ENCODE data around the gene CAMK2B.

CAMK2B gene

DNA sequence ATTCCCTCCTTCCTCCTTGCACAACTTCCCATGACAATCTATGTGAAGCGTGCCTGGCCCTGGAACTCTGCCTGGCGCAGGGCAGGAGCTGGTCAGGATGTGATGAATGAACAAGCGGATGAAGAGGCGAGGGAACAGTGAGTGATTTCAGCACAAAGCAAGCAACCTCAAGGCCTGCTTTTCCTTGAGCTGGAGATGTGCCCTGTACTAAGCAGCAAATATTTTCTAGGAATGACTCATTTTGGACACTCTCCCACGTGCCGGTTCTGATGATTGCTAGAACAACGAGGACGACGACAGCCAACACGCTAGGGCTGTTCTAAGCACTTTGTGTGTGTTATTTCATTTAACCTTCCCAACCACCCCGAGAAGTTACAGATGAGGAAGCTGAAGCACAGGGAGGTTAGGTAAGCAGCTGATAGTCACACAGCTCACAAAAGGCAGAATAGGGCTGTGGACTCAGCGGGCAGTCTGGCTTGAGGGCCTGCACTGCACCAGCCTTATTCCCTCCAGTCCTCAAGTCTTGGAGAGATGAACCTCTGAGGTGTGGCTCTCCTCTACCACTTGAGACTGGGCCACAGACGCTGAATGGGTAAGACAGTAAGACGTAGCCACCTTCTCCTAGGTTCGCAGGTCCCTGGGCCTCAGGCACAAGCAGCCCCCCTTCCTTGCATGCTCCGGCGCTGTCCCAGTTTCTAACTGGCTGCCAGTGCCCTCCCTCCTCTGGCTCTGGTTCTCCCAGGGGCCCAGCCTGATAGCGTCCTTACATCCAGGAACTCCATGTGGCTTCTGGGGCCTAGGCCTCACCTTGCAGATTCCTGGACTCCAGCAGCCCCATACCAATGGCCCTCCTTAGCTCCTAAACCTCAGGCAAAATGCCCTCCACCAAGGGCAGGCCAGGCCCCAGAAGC lies 65.6 kb downstream of the CAMK2B start:
- TF ChIP-seq TEAD4 (IDR thresholded peaks at IDR 0.05): no peak
- TF ChIP-seq ZBTB7A (IDR thresholded peaks at IDR 0.05; ENCODE audit: low read depth): no peak
- no peak for TF ChIP-seq CREB1 (IDR thresholded peaks at IDR 0.05; ENCODE audit: low read depth)
- TF ChIP-seq TCF12 (IDR thresholded peaks at IDR 0.05; ENCODE audit: low read depth): no peak
- no peak for TF ChIP-seq NFIC (IDR thresholded peaks at IDR 0.05)
- no peak for TF ChIP-seq TAF1 (IDR thresholded peaks at IDR 0.05; ENCODE audit: low read depth)
- TF ChIP-seq EP300 (IDR thresholded peaks at IDR 0.05; ENCODE audit: borderline replicate concordance): no peak
- TF ChIP-seq YY1 (IDR thresholded peaks at IDR 0.05; ENCODE audit: low read depth): no peak
- no peak for TF ChIP-seq REST (IDR thresholded peaks at IDR 0.05; ENCODE audit: low read depth)
- no peak for TF ChIP-seq FOXM1 (IDR thresholded peaks at IDR 0.05; ENCODE audit: borderline replicate concordance, low read depth)

DNA sequence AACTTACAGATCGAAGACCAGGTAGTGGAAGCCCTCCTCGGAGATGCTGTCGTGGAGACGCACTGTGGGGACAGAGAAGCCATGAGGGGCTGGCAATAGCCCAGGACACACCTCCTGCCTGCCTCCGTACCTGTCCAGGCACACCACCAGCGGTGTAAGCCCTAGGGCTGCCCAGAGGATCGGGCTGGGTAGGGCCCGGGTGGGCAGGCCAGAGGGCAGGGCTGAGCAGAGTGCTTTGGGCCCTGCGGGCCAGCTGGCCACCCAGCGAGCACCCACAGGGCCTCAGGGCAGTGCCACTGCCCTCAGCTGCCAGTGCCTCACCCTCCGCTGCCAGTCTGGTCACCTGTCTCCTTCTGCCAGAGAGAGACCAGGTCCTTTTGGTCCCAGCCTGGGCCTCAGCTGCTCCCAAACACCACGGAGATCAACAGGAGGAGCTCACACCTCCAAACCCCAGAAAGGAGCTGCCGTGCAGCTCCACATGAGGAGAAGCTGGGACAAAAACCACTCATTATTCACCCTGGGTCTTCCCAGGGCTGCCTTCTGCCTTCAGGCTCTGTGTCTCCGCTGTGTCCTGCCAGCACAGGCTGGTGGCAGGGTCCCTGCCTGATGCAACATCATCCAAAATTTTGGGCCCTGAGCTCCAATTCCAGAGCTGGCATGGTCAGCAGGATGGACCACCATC lies 66.4 kb downstream of the CAMK2B start:
- TF ChIP-seq CEBPB (IDR thresholded peaks at IDR 0.05): no peak

DNA sequence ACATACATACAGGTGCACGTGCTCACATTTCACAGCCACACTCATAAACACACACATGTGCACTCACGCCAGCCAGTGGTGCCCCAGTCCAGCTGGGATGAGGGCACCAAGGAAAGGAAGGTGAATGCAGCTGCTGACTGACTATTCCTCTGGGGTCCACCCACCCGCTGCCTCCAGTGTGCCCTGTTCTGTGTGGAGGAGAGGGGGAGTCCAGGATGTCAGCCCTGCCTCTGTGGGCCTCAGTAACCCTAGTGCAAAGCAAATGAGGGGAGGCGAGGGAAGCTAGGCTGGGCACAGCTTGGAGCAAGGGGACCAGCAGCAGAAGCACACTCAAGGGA lies 67.0 kb downstream of the CAMK2B start:
- TF ChIP-seq RAD21 (IDR thresholded peaks at IDR 0.05; ENCODE audit: low read depth) (no peak), REST (IDR thresholded peaks at IDR 0.05; ENCODE audit: low read depth) (no peak), ZBTB7A (IDR thresholded peaks at IDR 0.05; ENCODE audit: low read depth) (no peak), EP300 (IDR thresholded peaks at IDR 0.05; ENCODE audit: borderline replicate concordance) (no peak), TEAD4 (IDR thresholded peaks at IDR 0.05) (no peak), EGR1 (IDR thresholded peaks at IDR 0.05) (no peak), CEBPB (IDR thresholded peaks at IDR 0.05) (no peak), YY1 (IDR thresholded peaks at IDR 0.05; ENCODE audit: low read depth) (no peak), CREB1 (IDR thresholded peaks at IDR 0.05; ENCODE audit: low read depth) (no peak), TAF1 (IDR thresholded peaks at IDR 0.05; ENCODE audit: low read depth) (no peak), NFIC (IDR thresholded peaks at IDR 0.05) (no peak), TCF12 (IDR thresholded peaks at IDR 0.05; ENCODE audit: low read depth) (no peak), MAX (IDR thresholded peaks at IDR 0.05) (no peak), FOXM1 (IDR thresholded peaks at IDR 0.05; ENCODE audit: borderline replicate concordance, low read depth) (no peak)
- TF ChIP-seq, protein P1, sequence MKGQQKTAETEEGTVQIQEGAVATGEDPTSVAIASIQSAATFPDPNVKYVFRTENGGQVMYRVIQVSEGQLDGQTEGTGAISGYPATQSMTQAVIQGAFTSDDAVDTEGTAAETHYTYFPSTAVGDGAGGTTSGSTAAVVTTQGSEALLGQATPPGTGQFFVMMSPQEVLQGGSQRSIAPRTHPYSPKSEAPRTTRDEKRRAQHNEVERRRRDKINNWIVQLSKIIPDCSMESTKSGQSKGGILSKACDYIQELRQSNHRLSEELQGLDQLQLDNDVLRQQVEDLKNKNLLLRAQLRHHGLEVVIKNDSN (IDR thresholded peaks at IDR 0.05): no peak

DNA sequence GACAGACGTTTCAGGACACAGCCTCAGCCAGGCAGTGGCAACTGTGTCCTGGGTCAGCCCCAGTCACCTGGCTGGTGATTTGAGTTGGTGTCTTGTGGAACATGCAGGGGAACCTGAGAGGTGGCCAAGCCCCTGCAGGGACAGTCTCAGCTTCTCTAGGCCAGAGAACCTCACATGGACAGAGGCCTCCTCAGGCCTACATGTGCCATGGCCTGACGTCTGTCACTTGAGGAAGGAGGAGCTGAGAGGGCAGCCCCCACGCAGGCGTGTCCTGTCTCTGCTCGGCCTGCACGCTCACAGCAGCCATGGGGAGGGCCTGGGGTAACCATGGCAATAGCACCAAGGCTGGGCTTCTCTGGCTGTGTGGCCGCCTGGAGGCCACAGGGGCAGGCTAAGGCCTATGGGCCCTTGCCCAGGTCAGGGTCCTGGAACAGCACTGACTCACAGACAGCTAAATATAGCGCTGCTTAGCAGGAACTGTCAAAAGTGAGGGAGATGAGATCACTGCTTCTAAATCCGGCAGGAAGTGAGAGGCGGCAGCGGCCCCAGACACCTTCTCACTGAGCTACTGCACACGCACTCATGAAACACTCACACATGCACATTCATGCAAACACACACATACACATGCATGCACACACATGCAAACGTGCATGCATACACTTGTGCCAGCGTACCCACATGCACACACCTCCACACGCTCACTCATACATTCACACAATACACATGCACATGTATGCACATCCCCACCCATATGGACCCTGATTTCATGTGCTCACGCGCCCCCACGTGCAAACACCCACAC lies 67.6 kb downstream of the CAMK2B start:
- TF ChIP-seq EP300 (IDR thresholded peaks at IDR 0.05; ENCODE audit: borderline replicate concordance) (no peak), CEBPB (IDR thresholded peaks at IDR 0.05) (no peak), TAF1 (IDR thresholded peaks at IDR 0.05; ENCODE audit: low read depth) (no peak), REST (IDR thresholded peaks at IDR 0.05; ENCODE audit: low read depth) (no peak), EGR1 (IDR thresholded peaks at IDR 0.05) (no peak), CREB1 (IDR thresholded peaks at IDR 0.05; ENCODE audit: low read depth) (no peak), MAX (IDR thresholded peaks at IDR 0.05) (no peak), YY1 (IDR thresholded peaks at IDR 0.05; ENCODE audit: low read depth) (no peak), RAD21 (IDR thresholded peaks at IDR 0.05; ENCODE audit: low read depth) (no peak), TEAD4 (IDR thresholded peaks at IDR 0.05) (no peak), TCF12 (IDR thresholded peaks at IDR 0.05; ENCODE audit: low read depth) (no peak), NFIC (IDR thresholded peaks at IDR 0.05) (no peak), ZBTB7A (IDR thresholded peaks at IDR 0.05; ENCODE audit: low read depth) (no peak), FOXM1 (IDR thresholded peaks at IDR 0.05; ENCODE audit: borderline replicate concordance, low read depth) (no peak)
